Lower lobe of right lung (tissue), 2 donors: ENCODE results near the gene B4GALNT3. TPM values are rescaled to one million over a fixed set of nuclear protein-coding genes. Genes with fewer than 3 reads are reported as not detected.

Experiments
- ATAC-seq, 2 donors: fragments of 200-7000 bp; cut with Tn5 transposase; one replicate each; pipeline ENCODE4 v1.9.1; 2020 to 2022; ENCODE audit warnings: mild to moderate bottlenecking in 2 of 2, moderate library complexity in 2 of 2
- DNase-seq: peaks from one replicate; pipeline ENCODE4 v3.0.0-alpha.2; 2020
- H3K27ac ChIP-seq: fragments of 200-600 bp; one replicate; pipeline ENCODE4 v1.8.0; 2022
- H3K27me3 ChIP-seq: fragments of 200-600 bp; one replicate; pipeline ENCODE4 v1.8.0; 2022; ENCODE audit warnings: low read depth
- H3K36me3 ChIP-seq: fragments of 200-600 bp; one replicate; pipeline ENCODE4 v1.8.0; 2022; ENCODE audit warnings: mild to moderate bottlenecking
- H3K4me1 ChIP-seq: fragments of 200-600 bp; one replicate; pipeline ENCODE4 v1.8.0; 2022
- H3K4me3 ChIP-seq: fragments of 200-600 bp; one replicate; pipeline ENCODE4 v1.8.0; 2022; ENCODE audit warnings: mild to moderate bottlenecking
- H3K9me3 ChIP-seq: fragments of 200-600 bp; one replicate; pipeline ENCODE4 v1.8.0; 2022
- intact Hi-C: fragments of 100-400 bp; cut with DNase I; formaldehyde crosslinking; loops from one replicate; pipeline ENCODE4 v1.11.0; 2022
- total RNA-seq: library from RNA; stranded (reverse); fragmentation: NEBNext Ultra II Directional; extraction: Animal tissue kit (Norgen Biotek cat#: 25700); gene quantifications from one replicate; pipeline ENCODE4 v1.2.1, GENCODE V29; 2021
- TF ChIP-seq, protein P1 (sequence below): fragments of 200-600 bp; IDR thresholded peaks from one replicate; pipeline ENCODE4 v1.8.0; 2022; ENCODE audit warnings: antibody characterized with exemption, mild to moderate bottlenecking
- donor health status: DM: no; HTN: yes; CAD: no; lungs with severe emphysema.

The B4GALNT3 gene
- total RNA-seq, 1 donor from 2014 or later: 20.6 TPM

DNA sequence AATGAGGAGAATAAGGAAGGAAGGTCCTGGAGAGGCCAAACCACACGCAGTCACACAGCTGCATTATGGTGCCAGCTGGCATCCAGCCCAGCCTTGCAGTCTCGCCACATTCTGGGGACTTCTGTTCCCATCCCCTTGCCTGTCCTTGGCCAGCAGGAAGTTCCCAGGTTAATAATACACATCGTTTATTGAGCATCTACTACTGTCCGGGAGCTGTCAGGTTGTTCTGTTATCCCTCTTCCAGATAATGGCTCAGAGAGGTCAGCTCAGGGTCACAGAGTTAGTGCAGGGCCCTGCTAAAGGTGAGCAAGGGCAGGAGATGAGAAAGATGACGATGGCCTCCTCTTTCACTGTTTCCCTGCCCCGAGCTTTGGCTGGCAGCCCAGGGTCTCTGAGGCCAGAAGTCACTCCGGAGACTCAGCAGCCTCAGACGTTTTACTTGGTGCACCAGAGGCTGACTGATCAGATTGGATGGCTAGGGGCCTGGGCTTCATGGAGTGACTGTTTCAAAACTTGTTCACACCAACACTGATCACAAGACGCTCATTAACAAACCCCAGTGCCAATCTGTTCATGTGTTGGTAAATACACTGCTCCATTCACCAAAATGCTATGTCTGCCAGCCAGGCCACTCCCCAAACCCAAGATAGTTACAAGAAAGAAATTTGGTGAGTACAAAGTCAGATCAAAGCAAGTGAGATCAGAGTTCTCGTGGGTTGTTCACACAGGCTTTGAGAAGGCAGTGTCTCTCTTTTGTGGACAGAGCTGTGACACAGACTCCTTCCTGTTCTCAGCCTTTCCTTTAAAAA lies 79.2 kb downstream of the B4GALNT3 start:
- ATAC-seq (peak; percentile 67 to 71), DNase-seq (peak; percentile 78)
- no peaks in the 10 kb centered on the region for H3K27me3 ChIP-seq
- H3K4me1 ChIP-seq: peaks cover 13% of the 10 kb centered on the region
- TF ChIP-seq, protein P1, sequence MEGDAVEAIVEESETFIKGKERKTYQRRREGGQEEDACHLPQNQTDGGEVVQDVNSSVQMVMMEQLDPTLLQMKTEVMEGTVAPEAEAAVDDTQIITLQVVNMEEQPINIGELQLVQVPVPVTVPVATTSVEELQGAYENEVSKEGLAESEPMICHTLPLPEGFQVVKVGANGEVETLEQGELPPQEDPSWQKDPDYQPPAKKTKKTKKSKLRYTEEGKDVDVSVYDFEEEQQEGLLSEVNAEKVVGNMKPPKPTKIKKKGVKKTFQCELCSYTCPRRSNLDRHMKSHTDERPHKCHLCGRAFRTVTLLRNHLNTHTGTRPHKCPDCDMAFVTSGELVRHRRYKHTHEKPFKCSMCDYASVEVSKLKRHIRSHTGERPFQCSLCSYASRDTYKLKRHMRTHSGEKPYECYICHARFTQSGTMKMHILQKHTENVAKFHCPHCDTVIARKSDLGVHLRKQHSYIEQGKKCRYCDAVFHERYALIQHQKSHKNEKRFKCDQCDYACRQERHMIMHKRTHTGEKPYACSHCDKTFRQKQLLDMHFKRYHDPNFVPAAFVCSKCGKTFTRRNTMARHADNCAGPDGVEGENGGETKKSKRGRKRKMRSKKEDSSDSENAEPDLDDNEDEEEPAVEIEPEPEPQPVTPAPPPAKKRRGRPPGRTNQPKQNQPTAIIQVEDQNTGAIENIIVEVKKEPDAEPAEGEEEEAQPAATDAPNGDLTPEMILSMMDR: no peak
- H3K4me3 ChIP-seq: no peak overlapping the region
- intact Hi-C loops: no loop called here
- no peaks in the 10 kb centered on the region for H3K9me3 ChIP-seq
- H3K36me3 ChIP-seq: no peaks in the 10 kb centered on the region
- H3K27ac ChIP-seq: no peak overlapping the region

DNA sequence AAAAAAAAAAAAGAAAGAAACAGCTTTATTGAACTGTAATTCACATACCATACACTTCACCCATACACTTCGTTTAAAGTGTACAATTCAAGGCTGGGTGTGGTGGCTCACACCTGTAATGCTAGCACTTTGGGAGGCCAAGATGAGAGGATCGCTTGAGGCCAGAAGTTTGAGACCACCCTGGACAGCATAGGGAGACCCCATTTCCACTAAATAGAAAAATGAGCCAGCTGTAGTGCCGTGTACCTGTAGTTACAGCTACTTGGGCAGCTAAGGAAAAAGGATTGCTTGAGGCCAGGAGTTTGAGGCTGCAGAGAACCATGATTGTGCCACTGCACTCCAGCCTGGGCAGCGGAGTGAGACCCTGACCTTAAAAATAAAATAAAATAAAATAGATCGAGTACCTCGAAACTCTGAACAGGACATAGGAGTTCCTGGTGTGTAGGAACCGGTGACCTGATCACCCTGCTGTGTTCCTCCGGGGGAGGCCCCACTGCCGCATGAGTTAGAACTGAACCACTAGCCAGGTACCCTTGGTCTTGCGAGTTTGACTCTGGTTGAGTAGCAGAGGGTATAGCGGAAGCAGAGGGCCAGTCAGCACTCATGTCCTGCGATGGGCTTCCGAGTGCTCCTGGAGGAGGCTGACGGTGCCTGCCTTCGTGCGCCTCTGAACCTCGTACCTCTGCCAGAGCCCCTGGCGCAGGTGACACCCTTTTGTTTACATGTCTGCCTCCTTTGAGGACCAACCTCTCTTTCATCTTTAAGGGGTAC lies 80.0 kb downstream of the B4GALNT3 start:
- Histone ChIP-seq H3K9me3 (no peaks in the 10 kb centered on the region), H3K27me3 (no peaks in the 10 kb centered on the region), H3K4me1 (peaks cover 13% of the 10 kb centered on the region), H3K27ac (no peak overlapping the region), H3K36me3 (no peaks in the 10 kb centered on the region), H3K4me3 (no peak overlapping the region)
- intact Hi-C loops: no loop called here
- no peak for DNase-seq
- TF ChIP-seq, protein P1: no peak
- ATAC-seq: no peak

- H3K9me3 ChIP-seq: no peaks in the 10 kb centered on the region
- no peak overlapping the region for H3K4me3 ChIP-seq
- H3K27ac ChIP-seq: no peak overlapping the region
- intact Hi-C loops: no loop called here
- ATAC-seq (no peak), DNase-seq (no peak)
- H3K36me3 ChIP-seq: no peaks in the 10 kb centered on the region
- peaks cover 19% of the 10 kb centered on the region for H3K4me1 ChIP-seq
- TF ChIP-seq, protein P1: no peak
- H3K27me3 ChIP-seq: peaks cover 7% of the 10 kb centered on the region
These were observed 82.1 kb downstream of the B4GALNT3 start for GRCh38 chr12:541676-542324.

DNA sequence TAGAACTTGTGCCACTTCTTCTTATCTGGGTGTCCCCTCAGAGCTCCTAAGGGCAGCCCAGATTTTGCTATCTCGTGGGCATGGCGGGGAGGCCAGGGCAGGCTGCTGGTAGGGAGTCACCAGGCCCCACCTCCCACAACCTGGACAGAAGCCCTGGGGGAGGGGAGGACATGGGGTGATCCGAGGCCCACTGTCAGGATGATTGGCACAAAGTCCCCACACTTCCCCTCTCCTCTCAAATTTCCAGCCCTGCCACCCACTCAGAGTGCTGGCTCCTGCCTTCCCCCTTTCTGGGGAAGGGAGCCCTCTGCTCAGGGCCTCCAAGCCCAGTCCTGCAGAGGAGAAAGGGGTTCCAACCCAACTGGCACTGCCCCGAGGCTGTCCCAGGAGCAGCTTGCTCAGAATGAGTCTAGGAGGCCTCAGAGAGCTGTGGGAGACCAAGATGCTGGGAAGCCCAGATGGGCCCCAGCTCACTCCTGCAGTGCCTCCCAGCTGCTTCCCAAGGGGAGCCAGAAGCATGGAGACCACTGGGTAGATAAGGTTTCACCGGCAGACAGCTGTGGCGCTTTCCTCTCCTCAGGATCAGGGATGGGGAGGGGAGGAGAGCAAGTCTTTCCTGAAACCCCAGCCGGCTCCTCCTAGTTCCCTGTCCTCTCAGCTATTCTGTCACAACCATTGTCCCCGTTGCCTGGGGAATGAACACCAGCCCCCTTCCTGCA lies 82.8 kb downstream of the B4GALNT3 start:
- Histone ChIP-seq H3K27me3 (peaks cover 9% of the 10 kb centered on the region), H3K4me3 (no peak overlapping the region), H3K36me3 (no peaks in the 10 kb centered on the region), H3K27ac (no peak overlapping the region), H3K9me3 (no peaks in the 10 kb centered on the region), H3K4me1 (peaks cover 19% of the 10 kb centered on the region)
- intact Hi-C loops: no loop called here
- ATAC-seq (no peak), DNase-seq (no peak)
- TF ChIP-seq, protein P1: no peak

DNA sequence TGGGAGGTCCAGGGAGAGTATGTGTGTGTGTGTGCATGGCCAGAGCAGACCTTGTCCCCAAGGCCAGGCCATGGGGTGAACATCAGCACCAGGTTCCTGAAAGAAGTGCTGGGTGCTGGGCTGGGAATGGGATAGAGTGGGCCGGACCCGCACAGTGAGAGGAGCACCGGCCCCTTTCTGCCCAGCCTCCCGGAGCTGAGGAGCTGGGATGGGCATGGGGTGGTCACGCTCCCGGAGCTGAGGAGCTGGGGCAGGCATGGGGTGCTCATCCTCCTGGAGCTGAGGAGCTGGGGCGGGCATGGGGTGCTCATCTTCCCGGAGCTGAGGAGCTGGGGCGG lies 83.3 kb downstream of the B4GALNT3 start:
- intact Hi-C loops: no loop called here
- ATAC-seq: no peak
- H3K36me3 ChIP-seq: no peaks in the 10 kb centered on the region

More for the DNA sequence above, 83.3 kb downstream of the B4GALNT3 start:
- Histone ChIP-seq H3K4me1 (peaks cover 18% of the 10 kb centered on the region), H3K4me3 (no peak overlapping the region), H3K27ac (no peak overlapping the region), H3K27me3 (peaks cover 11% of the 10 kb centered on the region), H3K9me3 (no peaks in the 10 kb centered on the region)
- DNase-seq: no peak
- TF ChIP-seq, protein P1: no peak
